Stimulated activated CD8-positive, alpha-beta memory T cell treated with anti-CD3 and anti-CD28 coated beads, Interleukin-2, amount 100 ng/mL, for 1 hour (primary cell): ENCODE data around the gene ORM1.
A peak's percentile ranks its signal among the peaks of the same experiment; 100 is the strongest.

ENCODE experiments used
- DNase-seq, 2 donors: peaks; one replicate each; pipeline ENCODE4 v3.0.0-alpha.2; 2020; ENCODE audit warnings: low read depth in 2 of 2

The ORM1 gene

DNA sequence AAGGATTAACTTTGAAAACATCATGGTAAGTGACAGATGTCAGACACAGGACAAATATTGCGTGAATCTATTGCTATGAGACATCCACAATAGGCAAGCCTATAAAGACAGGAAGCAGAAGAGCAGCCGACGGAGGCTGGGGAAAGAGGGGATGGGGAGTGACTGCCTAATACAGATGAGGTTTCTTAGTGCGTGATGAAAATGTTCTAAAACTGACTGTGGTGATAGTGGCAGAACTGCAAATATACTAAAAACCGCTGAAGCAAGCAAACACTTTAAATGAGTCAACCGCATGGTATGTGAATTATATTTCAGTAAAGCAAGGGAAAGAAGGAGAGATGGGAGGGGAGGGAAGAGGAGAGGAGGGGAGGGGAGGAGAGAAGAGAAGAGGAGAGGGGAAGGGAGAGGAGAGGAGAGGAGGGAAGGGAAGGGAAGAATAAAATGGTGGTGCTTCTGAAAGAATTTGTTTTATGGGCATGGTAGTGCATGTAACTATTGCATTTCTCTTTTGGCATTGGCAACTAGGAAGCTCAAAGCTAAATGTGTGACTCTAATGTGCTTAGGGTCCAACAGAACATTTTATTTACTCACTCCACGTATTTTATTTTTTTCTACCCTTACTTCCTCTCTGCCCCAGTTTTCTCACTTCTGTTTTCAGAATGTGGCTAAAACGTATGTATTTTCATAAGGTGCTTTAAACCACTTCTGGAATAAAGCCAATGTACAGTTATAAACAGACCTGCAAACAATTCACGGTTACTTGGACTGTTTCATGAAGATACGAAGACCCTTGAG, 43.6 kb downstream of the ORM1 start:
- no peak for DNase-seq

GRCh38 chr9:114367366-114367765, 44.5 kb downstream of the ORM1 start:
- no peak for DNase-seq

DNA sequence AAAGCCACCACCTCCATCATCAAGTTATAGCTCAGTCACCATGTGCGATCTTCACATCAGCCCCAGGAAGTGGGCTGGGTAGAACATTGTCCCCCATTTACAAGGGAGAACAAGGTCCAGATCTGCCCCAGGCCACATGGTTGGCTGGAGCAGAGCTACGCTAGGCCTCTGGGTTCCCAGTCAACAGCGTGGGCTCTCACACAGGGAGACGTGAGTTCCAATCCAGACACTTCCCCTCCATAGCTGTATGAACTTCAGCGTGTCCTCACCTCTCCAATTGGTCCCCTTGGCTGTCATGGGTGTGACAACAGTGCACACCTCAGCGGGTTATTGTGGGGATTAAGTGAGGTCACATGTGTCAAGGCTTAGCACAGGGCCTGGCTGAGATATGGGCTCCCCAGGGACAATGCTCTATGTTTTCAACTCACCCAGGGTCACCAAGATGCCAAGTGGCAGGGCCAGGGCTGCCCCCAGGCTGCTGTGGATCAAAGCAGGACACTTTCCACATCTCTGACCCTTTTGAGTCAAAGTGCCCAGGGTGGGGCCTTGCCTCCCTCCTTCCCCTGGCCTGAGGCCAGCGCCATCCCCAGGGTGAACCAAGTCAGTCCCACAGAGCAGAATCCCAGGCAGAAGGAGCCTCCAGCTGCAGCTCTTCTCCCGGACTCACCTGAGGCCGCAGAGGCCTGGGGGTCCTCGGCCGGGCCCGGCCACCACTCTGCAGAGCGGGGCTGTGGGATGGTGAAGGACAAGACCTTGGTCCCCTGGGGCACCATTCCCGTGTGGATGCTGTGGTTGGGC, 45.1 kb downstream of the ORM1 start:
- DNase-seq, result no peak

DNA sequence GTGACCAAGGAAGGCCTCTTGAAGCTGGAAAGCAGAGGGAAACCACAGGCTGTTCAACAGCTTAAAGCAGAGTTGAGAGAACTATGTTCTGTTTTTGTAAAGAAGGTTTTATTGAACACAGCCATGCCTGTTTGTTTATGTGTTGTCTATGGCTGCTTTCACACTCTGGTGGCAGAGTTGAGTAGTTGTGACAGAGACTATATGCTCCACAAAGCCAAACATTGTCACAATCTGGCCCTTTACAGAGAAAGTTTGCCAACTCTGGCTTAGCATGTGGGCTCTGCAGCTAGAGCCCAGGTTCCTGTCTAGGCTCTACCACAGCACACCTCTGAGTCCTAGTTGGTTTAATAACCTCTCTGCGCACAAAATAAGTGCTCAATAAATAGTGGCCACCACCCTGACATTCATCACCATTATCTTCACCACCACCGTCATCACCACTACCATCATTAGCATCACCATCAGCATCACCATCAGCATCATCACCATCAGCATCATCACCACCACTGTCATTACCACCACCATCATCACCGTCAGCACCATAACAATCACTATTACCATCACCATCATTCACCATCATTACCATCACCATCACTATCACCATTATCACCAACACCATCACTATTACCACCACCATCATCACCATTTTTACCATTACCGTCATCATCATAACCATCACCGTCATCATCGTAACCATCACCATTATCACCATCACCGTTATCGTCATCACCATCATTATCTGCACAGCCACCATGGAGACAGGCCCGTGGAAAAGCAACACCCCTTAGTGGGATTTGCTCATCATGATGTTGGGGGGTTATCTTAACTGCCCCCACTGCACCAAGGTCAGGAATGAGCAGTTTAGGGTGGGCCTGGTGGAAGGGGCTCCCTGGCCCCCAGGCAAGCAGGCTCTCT, 46.6 kb downstream of the ORM1 start:
- no peak for DNase-seq

DNA sequence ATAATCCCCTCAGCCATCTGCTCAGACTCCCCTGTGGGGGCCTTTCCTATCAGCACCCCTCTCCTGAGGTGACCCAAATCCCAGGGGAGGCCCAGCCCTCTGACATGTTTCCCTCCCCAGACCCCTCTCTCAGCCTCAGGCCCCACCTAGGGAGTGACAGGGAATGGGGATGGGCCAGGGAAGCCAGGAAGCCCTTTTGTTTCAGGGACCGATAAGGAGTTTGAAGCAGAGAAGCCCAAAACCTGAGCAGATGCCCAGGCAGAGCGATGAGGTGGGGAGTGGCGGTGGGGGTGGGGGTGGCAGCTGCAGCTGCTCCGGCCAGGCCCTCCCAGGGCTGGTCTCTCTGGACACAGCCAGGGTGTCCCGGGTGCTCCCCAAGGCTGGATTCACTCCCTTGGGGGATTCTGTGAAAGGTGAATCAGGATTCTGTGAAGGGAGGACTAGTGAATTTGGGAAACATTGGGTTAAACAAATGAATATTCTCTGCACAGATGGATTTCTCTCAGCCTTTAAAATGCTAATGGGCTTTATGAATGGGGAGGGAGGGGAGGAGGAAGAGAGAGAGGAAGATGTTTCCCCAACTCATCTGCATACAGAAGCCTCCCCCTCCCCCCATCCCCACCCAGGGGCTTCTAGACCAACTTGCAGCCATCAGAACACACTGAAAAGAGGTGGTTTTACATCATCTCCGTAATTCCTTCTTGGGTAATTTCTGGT, 47.5 kb downstream of the ORM1 start:
- no peak for DNase-seq

DNA sequence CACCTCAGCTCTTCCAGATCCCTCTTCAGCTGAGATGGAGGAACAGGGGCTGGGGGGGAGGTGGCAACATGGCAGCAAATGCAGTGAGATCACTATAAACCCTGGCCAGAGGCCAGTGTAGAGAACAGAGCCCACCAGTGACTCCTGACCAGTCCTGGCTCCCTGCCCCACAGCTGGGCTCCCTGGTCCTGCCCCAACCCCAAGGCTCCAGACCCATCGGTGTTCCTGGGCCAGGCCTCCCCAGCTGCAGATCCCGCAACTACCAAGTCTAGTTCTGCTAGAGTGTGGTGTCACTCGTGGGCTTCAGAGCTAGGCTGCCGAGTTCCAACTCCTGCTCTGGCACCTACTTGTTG, 48.0 kb downstream of the ORM1 start:
- DNase-seq, result no peak

DNA sequence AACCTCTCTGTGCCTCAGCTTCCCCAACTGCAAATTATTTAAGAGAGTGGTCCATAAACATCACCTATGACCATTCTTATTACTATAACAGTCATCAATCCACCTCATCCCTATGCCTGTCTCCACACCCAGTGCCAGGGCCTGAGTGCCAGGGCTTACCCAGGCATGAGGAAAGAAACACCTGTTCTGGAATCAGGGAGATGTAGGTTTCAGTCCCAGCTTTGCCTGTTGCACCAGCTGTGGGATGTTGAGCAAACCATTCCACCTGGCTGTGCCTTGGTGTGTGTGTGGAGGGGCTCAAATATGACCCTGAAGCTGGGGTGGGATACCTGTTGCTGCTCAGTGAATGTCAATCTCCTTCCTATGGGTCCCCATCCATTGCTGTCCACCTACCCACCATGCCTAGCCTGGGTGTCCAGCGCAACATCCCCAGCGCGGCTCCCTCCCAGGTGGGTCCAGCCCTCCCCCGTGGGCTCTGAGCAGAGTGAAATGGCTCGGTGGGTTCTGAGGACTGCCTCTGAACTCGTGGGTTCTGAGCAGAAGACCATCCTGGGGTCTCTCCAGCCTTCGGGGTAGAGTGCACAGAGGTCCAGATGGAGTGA, 48.5 kb downstream of the ORM1 start:
- no peak for DNase-seq

GRCh38 chr9:114371973-114372917, 49.3 kb downstream of the ORM1 start:
- DNase-seq, result no peak

- peak; percentile 59 to 66 for DNase-seq
These were observed 50.1 kb downstream of the ORM1 start for GRCh38 chr9:114372921-114373448.

GRCh38 chr9:114373960-114374730, 51.2 kb downstream of the ORM1 start:
- DNase-seq, result no peak

DNA sequence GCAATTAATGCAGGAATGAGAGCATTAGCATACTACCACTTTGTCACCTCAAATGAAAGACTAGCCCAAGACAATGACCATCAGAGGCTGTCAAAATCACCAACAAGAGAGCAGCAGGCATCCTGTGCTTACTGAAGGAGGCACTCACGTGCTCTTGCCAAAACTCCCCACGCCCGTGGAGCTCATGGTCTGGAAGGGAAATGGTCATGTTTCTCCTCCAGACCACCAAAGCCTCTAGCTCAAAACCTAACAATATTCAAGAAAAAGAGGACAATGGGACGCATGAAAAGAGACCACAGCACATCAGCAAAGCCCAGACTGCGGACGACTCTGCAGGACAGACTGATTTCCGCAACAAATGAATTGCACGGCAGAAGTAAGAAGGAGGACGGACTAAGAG, 52.0 kb downstream of the ORM1 start:
- DNase-seq, result no peak

DNA sequence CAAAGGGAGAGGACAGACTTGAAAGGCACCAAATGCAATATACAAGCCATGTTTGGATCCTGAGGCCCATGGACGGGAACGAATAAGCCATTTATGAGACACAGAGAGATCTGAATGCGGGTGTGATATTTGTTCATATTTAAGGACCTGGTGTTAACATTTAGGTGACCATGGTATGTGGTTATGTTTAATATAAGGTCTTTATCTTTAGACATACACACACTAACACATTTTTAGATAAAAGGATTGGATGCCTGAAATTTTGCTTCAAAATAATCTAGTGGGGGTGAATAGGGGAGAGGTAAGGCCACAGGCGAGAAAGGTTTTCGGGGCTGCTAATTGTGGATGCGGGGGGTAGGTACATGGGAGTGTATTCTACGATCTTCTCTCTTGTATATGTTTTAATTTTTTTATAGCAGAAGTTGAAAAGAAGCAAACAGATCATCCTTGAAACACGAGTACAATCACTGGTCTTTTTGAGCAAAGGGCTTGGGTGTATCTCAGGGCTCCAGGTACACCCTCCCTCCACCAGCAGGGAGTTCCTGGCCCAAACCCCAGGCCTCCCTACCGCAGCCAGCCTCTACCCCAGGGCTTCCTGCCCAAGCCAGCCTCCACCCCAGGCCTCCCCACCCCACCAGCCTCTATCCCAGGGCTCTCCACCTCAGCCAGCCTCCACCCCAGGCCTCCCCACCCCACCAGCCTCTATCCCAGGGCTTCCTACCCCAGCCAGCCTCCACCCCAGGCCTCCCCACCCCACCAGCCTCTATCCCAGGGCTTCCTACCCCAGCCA, 52.7 kb downstream of the ORM1 start:
- no peak for DNase-seq
